Chondrocyte (in vitro differentiated cells): Measurements from ENCODE around the gene PLOD3. TPM values are rescaled to one million over a fixed set of nuclear protein-coding genes. Genes with fewer than 3 reads are reported as not detected.
A peak's percentile ranks its signal among the peaks of the same experiment; 100 is the strongest.

Experiments
- DNase-seq: peaks from one replicate; pipeline ENCODE4 v3.0.0; 2021; ENCODE audit warnings: mixed read lengths, low spot score
- H3K27ac Mint-ChIP-seq: one replicate; pipeline ENCODE4 v1.8.0; 2021; ENCODE audit warnings: mild to moderate bottlenecking, moderate library complexity, mixed read lengths; ENCODE audit not compliant: unreplicated experiment
- H3K27me3 Mint-ChIP-seq: 2 replicates; pipeline ENCODE4 v1.8.0; 2021; ENCODE audit warnings: low read depth, mixed read lengths
- H3K36me3 Mint-ChIP-seq: 2 replicates; pipeline ENCODE4 v1.8.0; 2021; ENCODE audit warnings: low read depth, mixed read lengths
- H3K4me1 Mint-ChIP-seq: 2 replicates; pipeline ENCODE4 v1.8.0; 2021; ENCODE audit warnings: low read depth, mild to moderate bottlenecking, mixed read lengths
- H3K4me3 Mint-ChIP-seq: one replicate; pipeline ENCODE4 v1.8.0; 2021; ENCODE audit warnings: mild to moderate bottlenecking, moderate library complexity, mixed read lengths; ENCODE audit not compliant: unreplicated experiment
- H3K9me3 Mint-ChIP-seq: 2 replicates; pipeline ENCODE4 v1.8.0; 2021; ENCODE audit warnings: low read depth, mixed read lengths
- total RNA-seq: library from RNA; stranded (reverse); gene quantifications from 3 replicates; pipeline ENCODE4 v1.2.1, GENCODE V29; 2021
- TF ChIP-seq, protein P1 (sequence below): fragments of 200-600 bp; sonication (generic); IDR thresholded peaks from 2 replicates; pipeline ENCODE4 v1.5.0; 2021; ENCODE audit warnings: antibody characterized with exemption, mild to moderate bottlenecking, moderate library complexity

The PLOD3 gene
- total RNA-seq, 1 donor from 2014 or later = 156 TPM

DNA sequence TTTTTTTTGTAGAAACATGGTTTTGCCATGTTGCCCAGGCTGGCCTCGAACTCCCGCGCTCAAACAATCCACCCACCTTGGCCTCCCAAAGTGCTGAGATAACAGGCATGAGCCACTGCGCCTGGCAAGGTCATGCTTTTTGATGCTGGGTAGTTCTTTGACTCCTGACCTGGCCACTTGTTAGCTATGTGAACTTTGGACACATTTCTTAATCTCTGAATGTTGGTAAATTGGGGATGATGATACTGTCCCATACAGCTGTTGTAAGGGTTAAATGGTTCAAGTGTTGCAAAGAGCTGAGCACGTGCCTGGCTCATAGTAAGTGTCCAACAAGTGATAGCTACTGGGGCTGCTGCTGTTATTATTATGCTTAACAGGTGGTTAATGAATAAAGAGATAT lies 2.9 kb upstream of the PLOD3 start:
- DNase-seq = no peak
- Mint-ChIP-seq H3K4me3 (no peak overlapping the region), H3K27ac (no peak overlapping the region), H3K36me3 (peaks cover 20% of the 10 kb centered on the region), H3K27me3 (no peaks in the 10 kb centered on the region), H3K4me1 (peaks cover 34% of the 10 kb centered on the region), H3K9me3 (no peaks in the 10 kb centered on the region)
- TF ChIP-seq, protein P1, sequence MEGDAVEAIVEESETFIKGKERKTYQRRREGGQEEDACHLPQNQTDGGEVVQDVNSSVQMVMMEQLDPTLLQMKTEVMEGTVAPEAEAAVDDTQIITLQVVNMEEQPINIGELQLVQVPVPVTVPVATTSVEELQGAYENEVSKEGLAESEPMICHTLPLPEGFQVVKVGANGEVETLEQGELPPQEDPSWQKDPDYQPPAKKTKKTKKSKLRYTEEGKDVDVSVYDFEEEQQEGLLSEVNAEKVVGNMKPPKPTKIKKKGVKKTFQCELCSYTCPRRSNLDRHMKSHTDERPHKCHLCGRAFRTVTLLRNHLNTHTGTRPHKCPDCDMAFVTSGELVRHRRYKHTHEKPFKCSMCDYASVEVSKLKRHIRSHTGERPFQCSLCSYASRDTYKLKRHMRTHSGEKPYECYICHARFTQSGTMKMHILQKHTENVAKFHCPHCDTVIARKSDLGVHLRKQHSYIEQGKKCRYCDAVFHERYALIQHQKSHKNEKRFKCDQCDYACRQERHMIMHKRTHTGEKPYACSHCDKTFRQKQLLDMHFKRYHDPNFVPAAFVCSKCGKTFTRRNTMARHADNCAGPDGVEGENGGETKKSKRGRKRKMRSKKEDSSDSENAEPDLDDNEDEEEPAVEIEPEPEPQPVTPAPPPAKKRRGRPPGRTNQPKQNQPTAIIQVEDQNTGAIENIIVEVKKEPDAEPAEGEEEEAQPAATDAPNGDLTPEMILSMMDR = no peak

DNA sequence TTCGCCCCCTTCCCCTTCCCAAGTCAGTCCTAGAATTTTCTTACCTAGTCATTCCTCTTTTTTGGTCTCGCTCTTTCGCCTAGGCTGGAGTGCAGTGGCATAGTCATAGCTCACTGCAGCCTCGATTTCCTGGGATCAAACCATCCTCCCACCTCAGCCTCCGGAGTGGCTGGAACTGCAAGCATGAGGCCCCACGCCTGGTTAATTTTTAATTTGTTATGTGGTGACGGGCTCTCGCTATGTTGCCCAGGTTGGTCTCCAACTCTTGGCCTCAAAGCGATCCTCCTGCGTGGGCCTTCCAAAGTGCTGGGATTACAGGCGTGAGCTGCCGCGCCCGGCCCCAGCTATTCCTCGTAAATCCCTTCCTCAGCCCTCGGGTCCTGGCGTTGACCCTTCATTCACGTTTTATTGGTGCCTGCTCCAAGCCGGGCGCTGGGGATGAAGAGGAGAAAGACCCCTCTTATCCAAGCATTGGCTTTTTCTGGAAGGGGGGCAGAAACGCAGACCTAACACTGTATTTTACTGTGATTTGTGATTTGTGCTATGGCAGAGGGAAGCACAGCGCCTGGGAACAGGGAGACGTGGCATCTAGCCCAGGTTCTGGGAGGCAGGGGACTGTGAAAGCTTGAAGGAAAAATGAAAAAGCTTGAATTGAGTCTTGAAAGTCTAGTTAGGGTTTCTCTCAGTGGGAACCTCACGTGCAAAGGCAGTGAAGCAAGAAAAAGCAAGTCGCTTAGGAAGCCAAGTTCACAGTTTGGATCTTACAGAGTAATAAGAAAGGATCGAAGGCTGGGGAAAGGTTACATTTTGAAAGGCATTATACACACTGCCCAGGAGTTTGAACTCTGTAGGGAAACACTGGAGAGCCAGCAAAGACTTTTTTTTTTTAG lies 1.1 kb upstream of the PLOD3 start:
- Mint-ChIP-seq H3K9me3 (no peaks in the 10 kb centered on the region), H3K4me1 (peaks cover 41% of the 10 kb centered on the region), H3K36me3 (peaks cover 13% of the 10 kb centered on the region), H3K4me3 (peak overlapping the region; percentile 97), H3K27ac (peak overlapping the region; percentile 94), H3K27me3 (no peaks in the 10 kb centered on the region)
- TF ChIP-seq, protein P1 = no peak
- DNase-seq = no peak

DNA sequence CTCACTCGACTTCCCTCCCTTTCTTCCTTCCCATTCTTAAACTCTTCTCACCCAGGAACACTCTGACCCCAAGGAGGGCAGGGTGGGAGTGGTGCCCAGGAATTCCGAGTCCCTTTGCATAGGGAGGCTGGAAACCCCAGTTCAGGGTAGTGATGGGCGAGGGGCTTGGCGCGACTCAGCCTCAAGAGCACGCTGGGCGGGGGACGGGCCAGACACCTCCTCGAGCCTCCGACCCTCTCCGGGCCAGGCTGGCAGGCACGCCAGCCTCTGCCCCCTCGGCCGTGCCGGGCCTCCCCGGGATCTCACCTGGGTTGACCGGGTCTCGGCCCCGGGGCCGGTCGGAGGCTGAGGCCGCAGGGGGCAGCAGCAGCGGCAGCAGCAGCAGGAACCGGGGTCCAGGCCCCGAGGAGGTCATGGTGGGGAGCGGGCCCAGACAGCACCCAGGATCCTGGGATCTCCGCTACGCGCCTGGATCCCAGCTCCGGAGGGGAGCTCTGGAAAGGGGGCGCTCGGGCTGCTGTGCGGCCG lies 457 bp downstream of the PLOD3 start:
- Mint-ChIP-seq H3K4me1 (peaks cover 41% of the 10 kb centered on the region), H3K36me3 (peaks cover 9% of the 10 kb centered on the region), H3K27me3 (no peaks in the 10 kb centered on the region), H3K4me3 (peak overlapping the region; percentile 97), H3K27ac (peak overlapping the region; percentile 61), H3K9me3 (no peaks in the 10 kb centered on the region)
- DNase-seq = no peak
- TF ChIP-seq, protein P1 = peak; percentile 43

DNA sequence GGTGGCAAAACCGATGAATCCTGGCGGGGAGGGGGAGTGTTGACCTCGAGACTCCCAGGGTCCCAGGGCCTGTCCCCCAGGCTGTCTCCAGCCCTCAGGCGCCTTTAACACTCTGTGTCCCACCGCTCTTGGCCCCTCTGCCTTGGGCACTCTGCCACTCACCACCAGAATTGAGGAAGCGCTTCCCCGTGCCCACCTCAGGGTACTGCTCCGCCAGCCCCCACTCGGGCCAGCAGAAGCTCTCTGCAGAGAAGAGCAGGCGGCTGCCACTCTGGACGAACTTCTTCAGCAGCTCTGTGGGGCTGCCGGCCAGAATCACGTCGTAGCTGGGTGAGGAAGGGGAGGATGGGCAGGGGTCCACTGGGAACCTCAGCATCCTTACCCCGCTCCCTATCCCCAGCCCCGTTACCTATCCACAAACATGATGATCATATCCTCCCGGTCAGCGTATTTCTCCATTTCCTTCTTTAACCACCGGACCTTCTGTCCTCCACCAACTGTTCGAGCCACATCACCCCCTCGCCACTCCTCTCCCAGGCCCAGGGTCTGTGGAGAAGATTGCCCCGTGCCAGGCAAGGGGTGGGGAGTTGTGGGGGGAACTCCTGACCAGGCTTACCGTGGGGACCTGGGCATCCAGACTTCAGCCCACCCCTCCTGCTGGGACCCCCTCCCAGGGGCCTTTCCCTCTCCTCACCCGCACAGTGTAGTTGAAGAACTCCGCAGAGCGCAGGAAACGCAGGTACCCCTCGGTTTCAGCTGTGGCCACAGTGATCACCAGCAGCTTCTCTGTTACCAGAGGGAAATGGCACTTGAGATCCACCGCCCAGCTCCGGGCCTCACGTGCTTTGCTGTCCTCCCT lies 1.2 kb downstream of the PLOD3 start:
- Mint-ChIP-seq H3K4me3 (peak overlapping the region; percentile 97), H3K9me3 (no peaks in the 10 kb centered on the region), H3K27me3 (no peaks in the 10 kb centered on the region), H3K4me1 (peaks cover 41% of the 10 kb centered on the region), H3K27ac (peak overlapping the region; percentile 61), H3K36me3 (peaks cover 7% of the 10 kb centered on the region)
- TF ChIP-seq, protein P1 = no peak
- DNase-seq = no peak

DNA sequence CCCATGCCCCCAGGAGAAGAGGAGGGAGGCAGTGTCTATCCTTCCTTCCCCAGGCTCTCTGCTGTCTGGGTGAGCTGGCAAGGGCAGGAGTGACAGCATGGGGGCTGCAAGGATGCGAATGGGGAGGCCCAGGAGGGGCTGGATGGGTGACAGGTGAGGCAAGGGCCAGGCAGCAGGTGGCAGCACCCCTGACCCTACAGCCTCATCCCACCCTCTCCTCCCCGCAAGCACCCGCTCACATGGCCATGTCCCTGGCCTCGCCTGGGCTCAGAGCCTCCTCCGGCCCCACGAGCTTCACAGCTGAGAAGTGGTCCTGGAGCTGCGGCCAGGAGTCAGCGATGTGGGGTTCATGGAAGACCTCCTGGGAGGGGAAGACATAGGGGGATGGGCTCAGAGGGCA lies 5.4 kb downstream of the PLOD3 start:
- Mint-ChIP-seq H3K4me1 (peaks cover 22% of the 10 kb centered on the region), H3K4me3 (no peak overlapping the region), H3K9me3 (no peaks in the 10 kb centered on the region), H3K27ac (no peak overlapping the region), H3K36me3 (peaks cover 24% of the 10 kb centered on the region), H3K27me3 (no peaks in the 10 kb centered on the region)
- TF ChIP-seq, protein P1 = no peak
- DNase-seq = no peak
